ENCODE measurements around the gene LRRC45.
A peak's percentile ranks its signal among the peaks of the same experiment; 100 is the strongest.

The LRRC45 gene

GRCh38 chr17:82017612-82018151 lies 5.4 kb upstream of the LRRC45 start:
- DNase-seq (ENCODE audit: low read depth) = no peak
- TF ChIP-seq CTCF (IDR thresholded peaks at IDR 0.05; ENCODE audit: low read length, missing control alignments) = no peak
- no peak overlapping the region for H3K4me3 ChIP-seq (replicated peaks; ENCODE audit: low read depth, low read length)

- no peak overlapping the region for H3K4me3 ChIP-seq (replicated peaks; ENCODE audit: low read depth, low read length)
- TF ChIP-seq CTCF (IDR thresholded peaks at IDR 0.05; ENCODE audit: low read length, missing control alignments) = no peak
- no peak for DNase-seq (ENCODE audit: low read depth)
These were observed 4.7 kb upstream of the LRRC45 start for GRCh38 chr17:82018152-82018988.

GRCh38 chr17:82018989-82019689 lies 4.0 kb upstream of the LRRC45 start:
- no peak for TF ChIP-seq CTCF (IDR thresholded peaks at IDR 0.05; ENCODE audit: low read length, missing control alignments)
- no peak for DNase-seq (ENCODE audit: low read depth)
- H3K4me3 ChIP-seq (replicated peaks; ENCODE audit: low read depth, low read length) = no peak overlapping the region

GRCh38 chr17:82019690-82020571 lies 3.2 kb upstream of the LRRC45 start:
- peak; percentile 65 for TF ChIP-seq CTCF (IDR thresholded peaks at IDR 0.05; ENCODE audit: low read length, missing control alignments)
- no peak overlapping the region for H3K4me3 ChIP-seq (replicated peaks; ENCODE audit: low read depth, low read length)
- DNase-seq (ENCODE audit: low read depth) = peak; percentile 45

GRCh38 chr17:82020572-82021106 lies 2.5 kb upstream of the LRRC45 start:
- no peak overlapping the region for H3K4me3 ChIP-seq (replicated peaks; ENCODE audit: low read depth, low read length)
- no peak for TF ChIP-seq CTCF (IDR thresholded peaks at IDR 0.05; ENCODE audit: low read length, missing control alignments)
- no peak for DNase-seq (ENCODE audit: low read depth)
